GM18870 (cell line): ENCODE measurements around the gene TULP4.

Experiments used
- ATAC-seq: cut with Tn5 transposase; IDR thresholded peaks from one replicate; pipeline ENCODE4 v1.9.1; 2021; ENCODE audit warnings: moderate library complexity; ENCODE audit not compliant: unreplicated experiment

TULP4 gene

DNA sequence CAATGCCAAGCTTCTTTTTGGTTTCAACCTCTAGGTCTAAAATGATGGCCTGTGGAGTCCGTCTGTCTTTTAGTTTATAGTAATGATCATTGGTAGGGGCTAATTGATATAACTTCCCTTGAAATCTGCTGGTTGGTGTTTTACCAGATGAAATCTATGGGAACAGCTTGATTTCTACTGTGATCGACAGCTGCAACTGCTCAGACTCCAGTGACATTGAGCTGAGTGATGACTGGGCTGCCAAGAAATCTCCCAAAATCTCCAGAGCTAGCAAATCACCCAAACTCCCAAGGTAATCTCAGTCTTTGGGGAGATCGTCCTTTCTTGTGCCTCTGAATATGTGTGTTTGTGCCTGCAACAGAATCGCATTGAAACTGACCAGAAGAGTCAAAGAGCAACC lies 177.2 kb downstream of the TULP4 start:
- no peak for ATAC-seq

DNA sequence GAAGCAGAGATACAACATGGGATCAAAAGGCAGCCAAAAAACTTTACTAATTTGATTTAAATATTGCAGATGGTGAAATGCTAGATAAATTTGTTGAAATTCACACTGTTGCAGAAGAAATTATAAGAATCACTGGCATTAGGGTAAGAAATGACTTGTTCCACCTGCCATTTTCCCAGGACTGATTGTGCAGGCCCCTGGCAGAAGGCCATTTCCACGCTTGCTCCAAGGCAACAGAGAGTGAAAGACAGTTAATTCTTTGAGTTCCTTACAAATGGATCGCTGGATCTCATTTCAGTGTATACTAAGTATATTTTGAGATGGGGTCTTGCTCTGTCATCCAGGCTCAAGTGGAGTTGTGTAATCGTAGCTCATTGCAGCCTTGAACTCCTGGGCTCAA lies 180.6 kb downstream of the TULP4 start:
- ATAC-seq, result no peak

DNA sequence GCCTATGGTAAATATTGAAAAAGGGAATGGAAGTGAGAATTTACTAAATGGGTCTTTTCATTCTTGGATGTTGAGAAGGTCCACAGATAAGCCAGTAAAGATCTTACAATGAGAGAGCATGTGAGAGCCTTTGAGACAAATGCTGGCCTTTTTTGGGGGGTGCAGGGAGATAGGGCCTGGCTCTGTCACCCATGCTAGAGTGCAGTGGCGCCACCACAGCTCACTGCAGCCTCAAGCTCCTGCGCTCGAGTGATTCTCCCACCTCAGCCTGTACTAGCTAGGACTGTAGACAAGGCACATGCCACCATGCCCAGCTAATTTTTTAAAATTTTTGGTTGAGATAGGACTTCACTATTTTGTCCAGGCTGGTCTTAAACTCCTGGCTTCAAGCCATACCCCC lies 184.4 kb downstream of the TULP4 start:
- no peak for ATAC-seq

DNA sequence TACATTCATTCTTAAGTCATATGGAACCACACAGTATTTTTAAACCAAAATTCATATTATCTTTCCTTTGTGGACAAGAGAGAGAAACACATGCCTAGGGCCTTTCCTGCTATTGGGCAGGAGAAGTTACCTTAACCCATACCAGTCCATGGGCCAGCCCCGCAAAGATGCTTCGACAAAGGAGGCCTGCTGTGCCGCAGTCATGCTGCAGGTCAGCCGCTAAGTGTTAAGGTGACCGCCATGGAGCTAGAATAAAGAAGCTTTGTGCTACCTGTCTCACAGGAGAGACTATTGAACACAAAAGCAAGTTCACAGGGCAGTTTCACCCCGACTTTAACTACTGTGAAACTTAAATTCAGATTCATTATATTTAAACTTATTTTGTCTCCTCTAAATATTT lies 185.4 kb downstream of the TULP4 start:
- ATAC-seq, result no peak

DNA sequence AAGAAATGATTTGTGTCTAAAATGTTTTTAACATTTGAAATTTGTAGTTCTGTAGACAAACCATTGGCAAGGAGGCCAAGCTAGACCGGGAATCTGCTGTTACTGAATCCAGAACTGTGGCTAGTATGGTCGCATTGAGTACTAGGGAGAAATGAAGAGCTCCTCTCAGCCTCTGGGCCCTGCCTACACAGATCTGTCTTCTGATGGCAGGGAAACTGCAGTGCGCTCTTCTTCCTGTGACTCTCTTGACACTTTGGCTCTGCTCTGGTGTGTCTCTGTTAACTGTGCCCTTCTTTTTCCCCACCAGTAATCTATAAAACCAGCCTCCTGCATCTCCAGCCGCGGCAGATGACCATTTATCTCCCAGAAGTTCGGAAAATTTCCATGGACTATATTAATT lies 186.1 kb downstream of the TULP4 start:
- no peak for ATAC-seq

DNA sequence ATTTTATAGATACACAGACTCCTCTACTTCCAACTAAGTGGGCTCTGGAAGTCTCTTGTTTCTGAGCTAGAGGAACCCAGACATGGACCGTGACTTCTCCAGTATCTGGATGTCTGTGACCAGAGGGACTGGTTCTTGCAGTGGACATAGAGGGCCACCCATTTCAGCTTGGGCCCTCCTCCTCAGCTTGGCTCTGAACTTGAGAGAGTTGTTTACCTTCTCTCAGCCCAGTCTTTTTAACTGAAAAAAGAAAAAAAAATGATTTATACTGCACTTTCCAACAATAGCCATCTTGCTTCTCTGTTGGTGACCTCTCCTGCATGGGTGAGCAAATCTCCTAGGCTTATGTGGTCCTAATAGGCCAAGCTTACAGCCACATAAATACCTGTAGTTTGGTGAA lies 187.3 kb downstream of the TULP4 start:
- ATAC-seq, result no peak

DNA sequence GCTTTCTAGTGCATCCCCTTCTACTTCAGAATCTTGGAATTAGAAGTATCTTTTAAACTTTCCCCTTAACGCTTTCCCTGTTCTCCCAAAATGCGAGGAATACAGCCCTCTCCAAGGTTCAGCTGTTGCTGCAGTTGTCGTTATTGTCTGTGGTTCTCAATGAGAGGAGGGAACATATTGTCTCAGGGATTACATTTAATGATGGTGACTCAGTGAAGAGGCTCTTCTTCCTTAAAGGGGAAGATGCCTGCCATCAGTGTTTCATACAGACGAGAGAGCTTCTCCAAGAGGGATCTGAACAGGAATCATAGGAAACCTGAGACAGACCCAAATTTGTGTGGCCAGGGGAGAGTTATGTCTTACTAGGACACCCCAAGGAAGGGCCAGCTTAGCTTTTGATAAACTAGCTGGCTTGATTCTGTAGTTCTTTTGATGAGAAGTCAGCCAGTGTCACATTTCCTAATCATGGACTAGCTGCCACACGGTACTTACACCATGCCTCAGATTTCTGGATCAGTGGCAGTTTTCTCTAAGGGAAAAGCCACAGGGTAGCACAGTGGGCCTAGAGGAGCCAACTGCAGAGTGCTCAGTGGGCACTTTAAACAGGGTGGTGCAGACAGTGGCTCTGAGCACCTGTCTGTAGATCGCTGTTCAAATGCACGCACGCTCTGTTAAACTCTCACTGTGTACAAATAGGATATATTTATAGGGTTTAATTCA lies 187.9 kb downstream of the TULP4 start:
- no peak for ATAC-seq

DNA sequence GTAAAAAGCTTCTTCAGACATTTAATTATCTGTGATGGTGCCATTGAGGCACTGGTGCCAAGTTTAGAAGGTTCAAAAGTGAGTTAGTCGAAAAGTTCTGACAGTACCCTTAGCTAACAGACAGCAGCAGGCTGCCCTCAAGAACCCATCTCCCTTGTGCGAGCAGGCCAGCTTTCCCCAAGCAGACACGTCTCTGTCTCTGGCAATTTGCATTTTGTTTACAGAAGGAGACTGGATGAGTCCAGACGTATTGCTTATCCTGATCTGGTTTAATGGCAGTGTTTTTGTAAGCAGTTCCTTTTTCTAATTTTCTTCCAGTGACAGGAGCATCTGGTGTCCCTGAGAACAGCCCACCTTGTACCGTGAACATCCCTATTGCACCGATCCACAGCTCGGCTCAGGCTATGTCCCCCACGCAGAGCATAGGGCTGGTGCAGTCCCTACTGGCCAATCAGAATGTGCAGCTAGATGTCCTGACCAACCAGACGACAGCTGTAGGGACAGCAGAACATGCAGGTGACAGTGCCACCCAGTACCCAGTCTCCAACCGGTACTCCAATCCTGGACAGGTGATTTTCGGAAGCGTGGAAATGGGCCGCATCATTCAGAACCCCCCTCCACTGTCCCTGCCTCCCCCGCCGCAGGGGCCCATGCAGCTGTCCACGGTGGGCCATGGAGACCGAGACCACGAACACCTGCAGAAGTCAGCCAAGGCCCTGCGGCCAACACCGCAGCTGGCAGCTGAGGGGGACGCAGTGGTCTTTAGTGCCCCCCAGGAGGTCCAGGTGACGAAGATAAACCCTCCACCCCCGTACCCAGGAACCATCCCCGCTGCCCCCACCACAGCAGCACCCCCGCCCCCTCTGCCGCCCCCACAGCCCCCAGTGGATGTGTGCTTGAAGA lies 189.3 kb downstream of the TULP4 start:
- ATAC-seq, result no peak

DNA sequence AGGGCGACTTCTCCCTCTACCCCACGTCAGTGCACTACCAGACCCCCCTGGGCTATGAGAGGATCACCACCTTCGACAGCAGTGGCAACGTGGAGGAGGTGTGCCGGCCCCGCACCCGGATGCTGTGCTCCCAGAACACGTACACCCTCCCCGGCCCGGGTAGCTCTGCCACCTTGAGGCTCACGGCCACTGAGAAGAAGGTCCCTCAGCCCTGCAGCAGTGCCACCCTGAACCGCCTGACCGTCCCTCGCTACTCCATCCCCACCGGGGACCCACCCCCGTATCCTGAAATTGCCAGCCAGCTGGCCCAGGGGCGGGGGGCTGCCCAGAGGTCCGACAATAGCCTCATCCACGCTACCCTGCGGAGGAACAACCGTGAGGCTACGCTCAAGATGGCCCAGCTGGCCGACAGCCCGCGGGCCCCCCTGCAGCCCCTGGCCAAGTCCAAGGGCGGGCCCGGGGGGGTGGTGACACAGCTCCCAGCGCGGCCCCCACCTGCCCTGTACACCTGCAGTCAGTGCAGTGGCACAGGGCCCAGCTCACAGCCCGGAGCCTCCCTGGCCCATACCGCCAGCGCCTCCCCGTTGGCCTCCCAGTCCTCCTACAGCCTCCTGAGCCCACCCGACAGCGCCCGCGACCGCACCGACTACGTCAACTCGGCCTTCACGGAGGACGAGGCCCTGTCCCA lies 190.1 kb downstream of the TULP4 start:
- ATAC-seq, result no peak

DNA sequence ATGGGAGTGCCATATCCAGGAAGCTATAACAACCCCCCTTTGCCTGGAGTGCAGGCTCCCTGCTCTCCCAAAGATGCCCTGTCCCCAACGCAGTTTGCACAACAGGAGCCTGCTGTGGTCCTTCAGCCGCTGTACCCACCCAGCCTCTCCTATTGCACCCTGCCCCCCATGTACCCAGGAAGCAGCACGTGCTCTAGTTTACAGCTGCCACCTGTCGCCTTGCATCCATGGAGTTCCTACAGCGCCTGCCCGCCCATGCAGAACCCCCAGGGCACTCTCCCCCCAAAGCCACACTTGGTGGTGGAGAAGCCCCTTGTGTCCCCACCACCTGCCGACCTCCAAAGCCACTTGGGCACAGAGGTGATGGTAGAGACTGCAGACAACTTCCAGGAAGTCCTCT lies 191.0 kb downstream of the TULP4 start:
- no peak for ATAC-seq

DNA sequence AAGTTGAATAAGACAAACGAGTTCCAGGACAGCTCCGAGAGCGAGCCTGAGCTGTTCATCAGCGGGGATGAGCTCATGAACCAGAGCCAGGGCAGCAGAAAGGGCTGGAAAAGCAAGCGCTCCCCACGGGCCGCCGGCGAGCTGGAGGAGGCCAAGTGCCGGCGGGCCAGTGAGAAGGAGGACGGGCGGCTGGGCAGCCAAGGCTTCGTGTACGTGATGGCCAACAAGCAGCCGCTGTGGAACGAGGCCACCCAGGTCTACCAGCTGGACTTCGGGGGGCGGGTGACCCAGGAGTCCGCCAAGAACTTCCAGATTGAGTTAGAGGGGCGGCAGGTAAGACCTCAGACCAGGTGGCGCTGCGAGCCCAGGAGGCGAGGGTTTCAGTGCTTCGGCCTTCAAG lies 191.6 kb downstream of the TULP4 start:
- no peak for ATAC-seq

DNA sequence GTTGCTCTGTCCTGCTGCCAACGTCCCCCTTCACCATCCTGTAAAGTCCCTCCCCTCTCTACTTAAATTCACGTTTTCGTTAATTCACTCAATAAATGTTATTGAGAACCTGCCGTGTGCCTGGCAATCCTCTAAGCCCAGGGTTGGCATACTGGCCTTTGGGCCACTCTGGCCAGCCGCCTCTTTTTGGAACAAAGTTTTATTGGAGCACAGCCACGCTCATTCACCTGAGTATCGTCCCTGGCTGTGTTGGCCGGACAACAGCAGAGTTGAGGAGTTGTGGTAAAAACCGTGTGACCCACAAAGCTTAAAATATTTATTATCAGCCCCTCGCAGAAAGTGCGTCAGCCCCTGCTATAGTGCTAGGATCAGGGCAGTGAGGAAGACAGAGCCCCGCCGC lies 192.9 kb downstream of the TULP4 start:
- no peak for ATAC-seq

DNA sequence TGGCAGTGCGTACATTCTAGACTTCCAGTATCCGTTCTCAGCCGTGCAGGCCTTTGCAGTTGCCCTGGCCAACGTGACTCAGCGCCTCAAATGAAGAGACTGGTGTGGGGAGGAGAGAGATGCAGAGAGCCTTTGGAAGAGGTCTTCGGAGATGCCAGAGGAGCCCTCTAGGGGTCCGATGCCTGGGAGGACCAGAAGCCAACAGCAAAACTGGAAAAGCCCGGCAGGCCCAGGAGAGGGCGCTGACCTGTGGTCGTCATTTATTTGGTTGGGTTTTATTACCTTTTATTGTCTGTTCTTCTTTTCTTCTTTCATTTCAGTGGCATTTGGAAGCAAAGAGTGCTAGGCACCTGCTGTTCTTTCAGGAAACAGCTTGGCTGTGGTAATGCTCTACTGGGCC lies 194.3 kb downstream of the TULP4 start:
- no peak for ATAC-seq

DNA sequence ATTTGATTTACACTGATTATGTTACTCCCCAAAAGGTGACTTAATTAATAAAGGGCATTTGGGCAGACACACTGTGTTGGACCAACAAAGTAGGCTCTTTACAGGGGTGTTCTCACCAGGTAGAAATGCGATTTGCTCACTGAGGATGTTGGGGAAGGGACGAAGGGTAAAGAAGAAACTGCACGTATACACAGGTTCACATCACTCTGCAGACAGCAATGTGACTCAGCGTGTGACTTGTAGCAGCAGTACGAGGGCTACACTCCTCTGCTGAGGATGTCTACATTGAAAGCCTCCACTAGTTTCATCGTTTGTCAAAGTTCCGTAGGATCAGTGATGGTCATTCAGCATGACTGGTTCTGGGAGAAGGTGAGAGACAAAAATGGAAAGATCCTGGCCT lies 194.9 kb downstream of the TULP4 start:
- no peak for ATAC-seq

DNA sequence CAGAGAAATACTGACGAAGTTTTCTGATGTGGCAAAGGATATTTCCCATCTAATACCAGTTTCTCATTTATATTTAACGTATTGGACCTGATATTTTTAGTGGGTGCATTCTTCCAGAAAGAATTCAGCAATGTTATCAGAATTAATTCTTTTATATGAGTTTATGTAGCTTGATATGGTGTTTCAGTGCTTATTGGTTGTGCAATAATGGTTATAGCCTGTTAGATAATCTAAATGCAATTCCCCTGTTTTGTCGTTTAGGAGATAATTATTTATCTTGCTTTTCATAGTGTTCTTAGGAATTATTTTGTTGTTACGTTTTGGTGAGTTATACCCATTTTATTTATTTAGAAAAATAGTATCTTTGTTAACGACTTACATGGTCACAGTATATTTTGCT lies 196.2 kb downstream of the TULP4 start:
- ATAC-seq, result no peak

DNA sequence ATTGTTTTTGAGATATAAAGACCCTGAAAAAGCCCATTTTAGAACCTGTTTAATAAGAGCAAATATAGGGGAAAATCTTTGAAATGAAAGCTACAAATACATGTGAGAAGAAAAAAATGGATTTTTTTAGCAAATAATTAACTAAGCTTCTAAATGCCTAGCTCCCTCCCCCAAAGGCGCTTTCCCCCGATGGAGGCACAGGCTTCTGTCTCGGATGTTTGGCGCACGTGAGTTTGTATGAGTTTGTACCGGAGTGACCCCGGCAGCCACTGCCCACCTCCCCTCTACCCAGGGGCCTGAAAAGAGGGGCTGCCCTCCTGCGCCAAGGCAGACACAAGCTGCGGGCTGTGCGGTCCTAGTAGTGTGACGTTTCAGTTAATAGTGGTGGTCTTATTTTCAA lies 197.2 kb downstream of the TULP4 start:
- no peak for ATAC-seq

DNA sequence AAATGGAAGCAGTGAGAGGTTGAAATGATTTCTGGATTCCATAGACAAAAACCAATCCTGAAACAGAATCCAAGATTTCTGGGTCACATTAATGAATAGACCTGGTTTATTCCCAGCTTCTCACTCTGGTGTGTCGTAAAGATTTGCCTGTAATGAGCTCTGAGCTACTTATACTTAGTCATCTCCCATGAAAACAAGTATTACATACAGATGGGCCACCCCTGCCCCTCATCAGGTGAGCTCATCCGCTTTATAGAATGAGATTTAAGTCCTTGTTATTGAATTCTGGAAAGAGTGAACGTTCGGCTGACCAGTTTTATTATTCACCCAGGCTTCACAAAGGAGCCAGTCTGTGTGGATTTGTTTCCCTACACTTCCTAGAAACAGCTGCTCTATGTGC lies 200.5 kb downstream of the TULP4 start:
- no peak for ATAC-seq

DNA sequence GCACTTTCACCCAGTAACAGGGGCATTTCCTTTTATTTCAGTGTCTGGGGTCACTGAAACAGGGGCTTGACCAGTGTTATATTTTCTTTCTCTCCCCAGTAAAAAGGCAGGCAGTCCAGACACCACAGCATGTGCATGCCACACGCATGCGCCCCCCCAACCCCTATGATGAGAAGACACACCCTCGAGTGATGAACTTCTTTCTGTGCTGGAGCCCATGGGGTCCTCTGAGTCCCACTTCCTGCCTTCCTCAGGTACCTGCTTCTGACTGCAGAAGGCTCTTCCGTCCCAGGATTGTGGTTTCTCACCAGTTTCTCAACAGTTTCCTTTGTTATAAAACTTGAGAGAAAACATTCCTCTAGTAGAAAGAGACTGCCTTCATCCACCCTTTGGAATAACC lies 201.9 kb downstream of the TULP4 start:
- ATAC-seq, result no peak

DNA sequence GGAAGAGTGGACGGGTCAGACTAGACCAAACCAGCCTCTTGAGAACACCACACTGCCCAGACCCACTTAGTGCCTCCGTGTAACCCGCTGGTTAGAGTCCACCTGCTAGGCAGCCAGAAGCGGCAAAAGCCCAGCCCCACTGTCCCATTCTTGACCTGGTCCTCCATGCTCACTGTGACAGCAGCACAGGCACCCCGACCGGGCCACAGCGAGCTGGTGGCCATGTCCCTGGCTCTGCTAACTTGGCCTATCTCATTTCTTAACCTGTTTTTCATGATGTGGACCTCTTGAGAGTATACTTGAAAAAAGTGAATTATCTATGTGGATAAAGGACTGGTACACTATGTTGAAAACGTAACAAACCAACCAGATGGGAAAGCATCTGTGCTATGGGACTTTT lies 202.7 kb downstream of the TULP4 start:
- no peak for ATAC-seq

DNA sequence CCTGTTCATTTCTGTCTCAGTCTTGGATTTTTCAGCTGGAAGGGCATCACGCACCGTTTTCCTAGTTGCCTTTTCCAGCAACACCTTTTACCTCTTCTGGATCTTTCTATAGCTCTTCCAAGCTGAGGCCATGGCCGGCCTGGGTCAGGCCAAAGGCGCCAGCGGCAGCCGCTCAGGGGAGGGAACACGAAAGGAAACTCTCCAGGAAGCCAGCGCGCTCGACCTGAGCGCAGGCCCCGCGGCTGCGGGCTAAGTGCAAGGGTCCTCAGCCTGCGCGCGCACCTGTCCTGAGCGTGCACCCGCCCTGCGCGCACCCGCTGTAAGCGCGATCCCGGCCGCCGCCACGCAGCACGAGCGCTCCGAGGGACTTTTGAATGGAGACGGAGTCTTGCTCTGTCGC lies 203.8 kb downstream of the TULP4 start:
- no peak for ATAC-seq

DNA sequence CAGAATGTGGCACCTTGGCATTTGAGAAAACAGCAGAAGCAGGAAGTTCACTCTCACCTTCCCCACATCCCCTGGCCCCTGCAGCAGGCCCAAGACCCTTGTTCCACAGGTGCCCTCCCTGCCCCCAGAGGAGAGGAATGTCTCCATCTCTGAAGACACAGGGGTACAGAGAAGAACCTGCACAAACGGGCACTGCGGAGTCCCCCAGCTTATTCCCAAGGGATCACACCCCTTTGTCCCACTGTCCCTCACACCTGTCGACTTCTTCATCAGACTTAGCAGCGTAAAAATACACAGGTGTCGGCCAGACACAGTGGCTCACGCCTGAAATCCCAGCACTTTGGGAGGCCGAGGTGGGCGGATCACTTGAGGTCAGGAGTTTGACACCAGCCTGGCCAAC lies 204.8 kb downstream of the TULP4 start:
- no peak for ATAC-seq

DNA sequence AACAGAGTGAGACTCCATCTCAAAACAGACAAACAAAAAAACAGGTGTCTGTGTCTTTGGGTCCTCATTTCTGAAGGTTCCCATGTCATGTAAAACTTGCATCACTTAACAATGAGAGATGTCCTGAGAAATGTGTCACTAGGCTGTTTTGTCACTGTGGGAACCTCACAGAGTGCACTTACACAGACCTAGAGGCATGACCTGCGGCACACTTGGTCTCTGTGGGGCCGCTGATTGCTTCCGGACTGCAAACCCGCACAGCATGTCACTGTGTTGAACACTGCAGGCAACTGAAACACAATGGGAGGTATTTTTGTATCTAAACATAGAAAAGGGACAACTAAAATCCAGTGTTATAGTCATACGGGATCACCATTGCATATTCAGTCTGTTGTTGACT lies 205.3 kb downstream of the TULP4 start:
- ATAC-seq, result peak; percentile 41
